HepG2 (cell line): ENCODE results near the gene ITSN2. TPM values are rescaled to one million over a fixed set of nuclear protein-coding genes. Genes with fewer than 3 reads are reported as not detected.

Source experiments
- ATF4 ChIP-seq, 2 experiments: fragments of 450-650 bp in 1 of 2; sonication (generic) in 1 of 2; formaldehyde crosslinking; IDR thresholded peaks; 2 replicates each; pipeline versions ENCODE4 v1.5.0 to v1.8.0; 2020 to 2022; ENCODE audit warnings: mild to moderate bottlenecking in 1 of 2, missing genetic modification reagents in 1 of 2
- CBX2 ChIP-seq, 2 experiments: fragments of 200-600 bp in 1 of 2; sonication (generic); formaldehyde crosslinking in 1 of 2; IDR thresholded peaks; 2 replicates each; pipeline versions ENCODE4 v1.7.0 to v1.8.1; 2018 to 2022; ENCODE audit warnings: low read depth in 2 of 2, low read length in 1 of 2, mild to moderate bottlenecking in 1 of 2, missing genetic modification reagents in 1 of 2
- CSRNP1 ChIP-seq: sonication (generic); formaldehyde crosslinking; IDR thresholded peaks from 2 replicates; pipeline ENCODE4 v1.8.1; 2023; ENCODE audit warnings: mild to moderate bottlenecking, missing genetic modification reagents
- EP300 ChIP-seq, 3 experiments: sonication (generic) in 1 of 3; formaldehyde crosslinking in 1 of 3; IDR thresholded peaks; 2 replicates each; pipeline versions ENCODE4 v1.5.1 to v1.6.1; 2011 to 2020; ENCODE audit warnings: low read depth in 2 of 3, low read length in 2 of 3, borderline replicate concordance in 1 of 3, improper control_type of control experiment in 1 of 3, mild to moderate bottlenecking in 1 of 3, missing genetic modification reagents in 1 of 3, moderate library complexity in 1 of 3
- FOSL2 ChIP-seq: sonication (generic); formaldehyde crosslinking; IDR thresholded peaks from 2 replicates; pipeline ENCODE4 v1.4.0; 2020; ENCODE audit warnings: missing genetic modification reagents
- HOXA9 ChIP-seq: sonication (generic); formaldehyde crosslinking; IDR thresholded peaks from 2 replicates; pipeline ENCODE4 v1.8.1; 2022; ENCODE audit warnings: missing genetic modification reagents, mild to moderate bottlenecking, moderate library complexity, borderline replicate concordance
- JDP2 ChIP-seq: sonication (generic); formaldehyde crosslinking; IDR thresholded peaks from 2 replicates; pipeline ENCODE4 v1.8.1; 2022; ENCODE audit warnings: missing genetic modification reagents, borderline replicate concordance
- MEIS2 ChIP-seq: sonication (generic); formaldehyde crosslinking; IDR thresholded peaks from 2 replicates; pipeline ENCODE4 v1.9.0; 2021; ENCODE audit warnings: mild to moderate bottlenecking, missing genetic modification reagents
- SMAD1 ChIP-seq: sonication (generic); formaldehyde crosslinking; IDR thresholded peaks from 2 replicates; pipeline ENCODE4 v1.4.0; 2020; ENCODE audit warnings: missing genetic modification reagents, low read depth, mild to moderate bottlenecking, borderline replicate concordance
- TFE3 ChIP-seq: IDR thresholded peaks from 2 replicates; pipeline ENCODE4 v1.6.1; 2016
- THRA ChIP-seq: sonication (generic); formaldehyde crosslinking; IDR thresholded peaks from 2 replicates; pipeline ENCODE4 v1.4.0; 2020; ENCODE audit warnings: missing genetic modification reagents, borderline replicate concordance
- ZFP36L2 ChIP-seq: sonication (generic); formaldehyde crosslinking; IDR thresholded peaks from 2 replicates; pipeline ENCODE4 v1.4.0; 2020; ENCODE audit warnings: missing genetic modification reagents
- ZFP62 ChIP-seq: sonication (generic); formaldehyde crosslinking; IDR thresholded peaks from 2 replicates; pipeline ENCODE4 v1.4.0; 2020; ENCODE audit warnings: missing genetic modification reagents
- ZNF382 ChIP-seq: sonication (generic); formaldehyde crosslinking; IDR thresholded peaks from 2 replicates; pipeline ENCODE4 v1.5.0; 2020; ENCODE audit warnings: missing genetic modification reagents, mild to moderate bottlenecking, borderline replicate concordance
- ZNF563 ChIP-seq: sonication (generic); formaldehyde crosslinking; IDR thresholded peaks from 2 replicates; pipeline ENCODE4 v1.8.0; 2022; ENCODE audit warnings: mild to moderate bottlenecking, moderate library complexity, missing genetic modification reagents
- ZNF652 ChIP-seq: IDR thresholded peaks from 2 replicates; pipeline ENCODE4 v1.6.1; 2016; ENCODE audit warnings: low read depth, borderline replicate concordance
- ZNF724P ChIP-seq: sonication (generic); formaldehyde crosslinking; IDR thresholded peaks from 2 replicates; pipeline ENCODE4 v1.8.0; 2022; ENCODE audit warnings: missing genetic modification reagents, borderline replicate concordance
- ZNF768 ChIP-seq: sonication (generic); formaldehyde crosslinking; IDR thresholded peaks from 2 replicates; pipeline ENCODE4 v1.4.0; 2020; ENCODE audit warnings: missing genetic modification reagents
- polyA plus RNA-seq, 8 experiments: library from polyadenylated mRNA; depleted of rRNA in 3 of 8; stranded (reverse) in 7 of 8; unstranded in 1 of 8; fragments of >200 nt; fragmentation: Illumina TruSeq in 4 of 8; extraction: Trizol in 4 of 8; gene quantifications; 2 replicates each; pipeline versions ENCODE4 v1.2.1 to v1.2.3, GENCODE V29; 2011 to 2016; ENCODE audit warnings: low read depth in 4 of 8, missing spikeins in 1 of 8, mixed read lengths in 1 of 8; ENCODE audit not compliant: insufficient read depth in 1 of 8
- total RNA-seq, 5 experiments: library from RNA; depleted of rRNA; stranded (reverse); fragments of >200 nt; fragmentation: Illumina TruSeq; extraction: Trizol; gene quantifications; 2 replicates each; pipeline ENCODE4 v1.2.3, GENCODE V29; 2016; ENCODE audit warnings: low read depth in 1 of 5
- TF ChIP-seq, protein P1 (sequence below): sonication (generic); formaldehyde crosslinking; IDR thresholded peaks from 2 replicates; pipeline ENCODE4 v1.8.1; 2023; ENCODE audit warnings: mild to moderate bottlenecking, inconsistent platforms, moderate library complexity, missing genetic modification reagents, borderline replicate concordance

ITSN2 gene
- total and polyA plus RNA-seq, 2 of the 13 experiments (the other 11 are each of a cell fraction or from before 2014, with no cell fraction given): 26.0 to 26.6 TPM

DNA sequence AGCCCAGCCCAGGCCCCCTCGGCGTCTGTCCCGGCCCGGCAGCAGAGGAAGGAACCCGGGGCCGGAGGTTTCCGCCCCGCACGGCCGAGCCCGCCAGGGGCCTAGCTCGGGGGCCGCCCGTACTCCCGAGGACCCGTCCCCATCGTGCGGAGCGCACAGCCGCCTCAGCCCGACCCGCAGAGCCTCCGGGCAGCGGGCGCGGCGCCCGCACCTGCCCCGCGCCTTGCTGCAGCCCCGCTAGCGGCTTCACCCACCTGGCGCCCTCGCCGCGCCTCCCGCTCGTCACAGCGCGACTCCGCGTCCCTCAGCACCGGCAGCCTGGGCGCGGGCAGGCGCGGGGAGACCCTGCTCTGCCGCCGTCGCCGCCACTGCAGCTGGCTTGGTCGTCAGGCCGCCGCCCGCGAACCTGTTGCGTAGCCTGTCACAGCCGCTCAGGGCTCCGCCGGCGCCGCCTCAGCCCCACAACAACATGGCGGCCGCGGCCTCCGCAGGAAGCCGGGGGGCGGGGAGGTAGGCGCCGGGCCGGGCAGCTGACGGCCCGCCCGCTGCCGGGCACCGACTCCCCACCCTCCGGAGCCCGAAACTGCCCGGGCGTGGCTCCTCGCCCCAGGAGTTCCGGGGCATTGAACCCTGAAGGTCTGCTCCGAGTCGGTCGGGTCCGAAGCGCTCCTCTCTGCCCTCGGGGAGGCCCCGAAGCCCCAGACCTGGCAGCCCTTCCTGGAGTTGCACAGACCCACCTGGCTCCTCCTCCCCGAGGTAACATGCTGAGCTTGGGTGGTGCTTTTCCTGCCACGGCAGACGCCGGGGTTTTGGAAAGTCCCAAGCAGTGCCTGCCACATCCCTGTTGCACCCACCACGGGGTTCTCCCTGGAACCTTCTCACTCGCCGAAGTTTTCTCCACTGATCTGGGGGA lies at the start of gene ITSN2 (continued):
- TF ChIP-seq MEIS2: peak; percentile 80
- TF ChIP-seq, protein P1, sequence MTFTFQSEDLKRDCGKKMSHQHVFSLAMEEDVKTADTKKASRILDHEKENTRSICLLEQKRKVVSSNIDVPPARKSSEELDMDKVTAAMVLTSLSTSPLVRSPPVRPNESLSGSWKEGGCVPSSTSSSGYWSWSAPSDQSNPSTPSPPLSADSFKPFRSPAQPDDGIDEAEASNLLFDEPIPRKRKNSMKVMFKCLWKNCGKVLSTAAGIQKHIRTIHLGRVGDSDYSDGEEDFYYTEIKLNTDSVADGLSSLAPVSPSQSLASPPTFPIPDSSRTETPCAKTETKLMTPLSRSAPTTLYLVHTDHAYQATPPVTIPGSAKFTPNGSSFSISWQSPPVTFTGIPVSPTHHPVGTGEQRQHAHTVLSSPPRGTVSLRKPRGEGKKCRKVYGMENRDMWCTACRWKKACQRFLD (CRISPR knock-in tag): peak; percentile 51; the same call in 1 of the 2 replicates
- peak; percentile 63 for TF ChIP-seq ZNF724P
- TF ChIP-seq ZFP62 (CRISPR knock-in tag): no peak
- TF ChIP-seq ATF4 (CRISPR knock-in tag; IDR thresholded peaks at IDR 0.05): peak in 1 of 2 experiments; percentile 61; a peak in 1 of 4 replicates
- no peak; the same call in 1 of the 2 replicates for TF ChIP-seq SMAD1 (CRISPR knock-in tag)
- TF ChIP-seq ZNF652 (CRISPR knock-in tag): no peak
- TF ChIP-seq HOXA9: peak; percentile 81; the same call in 1 of the 2 replicates
- no peak for TF ChIP-seq CBX2 (IDR thresholded peaks at IDR 0.05; ENCODE audit: low read depth, low read length)
- TF ChIP-seq CBX2 (CRISPR knock-in tag; IDR thresholded peaks at IDR 0.05; ENCODE audit: low read depth): no peak; the same call in 1 of the 2 replicates
- no peak for TF ChIP-seq ZNF382 (CRISPR knock-in tag)
- no peak for TF ChIP-seq TFE3
- peak; percentile 67; the same call in 1 of the 2 replicates for TF ChIP-seq THRA
- peak; percentile 77; the same call in 1 of the 2 replicates for TF ChIP-seq ZNF768 (CRISPR knock-in tag)
- TF ChIP-seq ZFP36L2 (CRISPR knock-in tag): 0 out of 2 replicates have a peak, but pooled peaks have one; percentile 40
- 0 out of 2 replicates have a peak, but pooled peaks have one; percentile 71 for TF ChIP-seq ZNF563 (CRISPR knock-in tag)
- TF ChIP-seq CSRNP1 (CRISPR knock-in tag): peak; percentile 79
- TF ChIP-seq JDP2: no peak
- no peak for TF ChIP-seq FOSL2 (CRISPR knock-in tag)
- peak in 1 of 2 experiments; percentile 42; a peak in 1 of 4 replicates for TF ChIP-seq EP300 (IDR thresholded peaks at IDR 0.05; ENCODE audit: low read depth in 2 of 2, low read length in 2 of 2)
- TF ChIP-seq EP300 (CRISPR knock-in tag; IDR thresholded peaks at IDR 0.05; ENCODE audit: borderline replicate concordance): peak; percentile 14; the same call in 1 of the 2 replicates
